ENCODE measurements around the gene IGF1.

Gene IGF1

DNA sequence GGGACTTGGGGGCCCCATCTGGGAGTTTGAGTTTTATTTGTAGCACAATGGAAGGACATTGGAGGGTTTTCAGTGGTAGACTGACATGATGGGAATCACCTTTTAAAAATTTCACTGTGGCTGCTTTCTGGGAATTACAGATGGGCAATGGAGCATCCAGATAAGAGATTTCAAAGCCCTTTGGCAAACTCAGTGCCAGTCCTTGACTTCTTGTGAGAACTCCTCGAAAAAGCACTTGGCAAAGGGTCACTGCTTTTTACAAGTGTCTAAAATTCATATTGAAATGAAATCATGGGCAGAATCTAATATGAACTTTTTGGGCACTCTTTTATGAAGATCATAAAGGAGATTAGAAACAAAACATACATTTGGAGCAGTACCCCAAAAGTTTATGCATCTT, 34.3 kb upstream of the IGF1 start:
- no peak overlapping the region for H3K4me3 ChIP-seq (ENCODE audit: low read length)
- TF ChIP-seq CTCF (IDR thresholded peaks at IDR 0.05; ENCODE audit: insufficient read depth, low read depth, low read length, missing control alignments) = no peak
- no peak for DNase-seq (ENCODE audit: low read depth)

DNA sequence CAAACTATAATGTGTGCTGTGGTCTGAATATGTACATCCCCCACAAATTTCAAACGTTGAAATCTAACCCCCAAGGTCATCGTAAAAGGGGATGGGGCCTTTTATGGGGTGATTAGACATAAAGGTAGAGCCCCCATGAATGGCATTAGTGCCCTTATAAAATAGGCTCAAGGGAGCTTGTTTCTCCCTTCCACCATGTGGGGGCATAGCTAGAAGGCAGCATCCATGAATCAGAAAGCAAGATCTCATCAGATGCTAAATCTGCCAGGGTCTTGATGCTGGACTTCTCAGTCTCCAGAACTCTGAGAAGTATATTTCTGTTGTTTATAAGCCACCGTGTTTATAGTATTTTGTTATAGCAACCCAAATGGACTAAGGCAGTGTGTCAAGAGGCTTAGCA, 33.4 kb upstream of the IGF1 start:
- no peak for DNase-seq (ENCODE audit: low read depth)
- no peak overlapping the region for H3K4me3 ChIP-seq (ENCODE audit: low read length)
- no peak for TF ChIP-seq CTCF (IDR thresholded peaks at IDR 0.05; ENCODE audit: insufficient read depth, low read depth, low read length, missing control alignments)

DNA sequence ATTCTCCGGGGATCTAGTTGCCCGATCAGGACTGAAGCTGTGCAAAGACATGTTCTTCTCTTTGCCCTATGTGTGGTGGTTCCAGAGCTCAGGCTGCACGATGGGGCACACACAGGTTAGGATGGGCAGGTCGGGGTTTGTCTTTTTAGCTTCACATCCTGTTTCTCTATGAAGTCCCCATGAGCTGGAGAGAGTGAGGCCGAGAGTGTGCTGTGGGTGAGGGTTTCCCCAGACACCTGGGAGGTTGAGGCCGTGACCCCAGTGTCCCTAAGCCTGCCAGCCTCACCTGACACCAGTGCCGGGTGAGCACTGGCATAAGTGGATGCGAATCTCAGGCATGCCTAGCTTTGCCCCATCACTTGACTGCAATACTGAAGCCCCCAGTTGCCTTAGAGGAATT, 32.9 kb upstream of the IGF1 start:
- no peak for TF ChIP-seq CTCF (IDR thresholded peaks at IDR 0.05; ENCODE audit: insufficient read depth, low read depth, low read length, missing control alignments)
- no peak overlapping the region for H3K4me3 ChIP-seq (ENCODE audit: low read length)
- no peak for DNase-seq (ENCODE audit: low read depth)

GRCh38 chr12:102512523-102512922, 32.2 kb upstream of the IGF1 start:
- TF ChIP-seq CTCF (IDR thresholded peaks at IDR 0.05; ENCODE audit: insufficient read depth, low read depth, low read length, missing control alignments) = no peak
- DNase-seq (ENCODE audit: low read depth) = no peak
- no peak overlapping the region for H3K4me3 ChIP-seq (ENCODE audit: low read length)

DNA sequence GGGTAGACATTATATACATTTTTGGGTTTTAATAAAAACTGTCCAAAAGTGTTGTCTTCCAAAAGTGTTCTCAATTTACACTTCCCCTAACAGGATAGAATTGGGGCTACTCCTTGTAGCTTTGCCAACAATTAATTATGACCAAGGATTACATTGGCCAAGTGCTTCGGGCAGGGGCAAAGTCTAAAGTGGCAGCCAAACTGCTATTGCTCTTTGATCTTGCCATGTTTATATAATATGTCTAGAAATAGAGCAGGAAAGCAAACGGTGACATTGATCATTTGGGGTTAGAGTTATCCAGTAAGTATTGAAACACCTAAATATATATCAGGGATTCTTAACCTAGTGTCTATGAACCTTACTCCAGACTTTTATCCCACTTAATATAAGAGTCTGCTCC, 31.2 kb upstream of the IGF1 start:
- no peak for TF ChIP-seq CTCF (IDR thresholded peaks at IDR 0.05; ENCODE audit: insufficient read depth, low read depth, low read length, missing control alignments)
- H3K4me3 ChIP-seq (ENCODE audit: low read length) = no peak overlapping the region
- DNase-seq (ENCODE audit: low read depth) = no peak

DNA sequence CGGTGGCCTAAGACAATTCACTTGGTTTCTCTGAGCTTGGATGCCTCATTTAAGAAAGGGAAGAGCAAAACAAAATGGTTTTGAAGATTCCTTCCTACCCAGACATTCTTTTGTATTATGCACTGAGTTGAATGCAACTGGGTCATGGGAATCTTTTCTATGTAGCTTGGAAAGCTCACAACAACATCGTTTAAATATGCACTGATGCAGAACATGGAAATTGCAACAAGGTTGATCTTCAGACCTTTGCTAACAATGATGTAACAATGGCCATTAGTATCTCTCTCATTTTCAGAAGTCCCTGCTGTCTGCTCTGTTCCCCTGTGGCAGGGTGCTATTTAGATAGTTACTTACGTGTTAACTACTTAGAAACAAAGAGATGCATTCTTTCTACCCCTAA, 30.1 kb upstream of the IGF1 start:
- TF ChIP-seq CTCF (IDR thresholded peaks at IDR 0.05; ENCODE audit: insufficient read depth, low read depth, low read length, missing control alignments) = no peak
- no peak overlapping the region for H3K4me3 ChIP-seq (ENCODE audit: low read length)
- no peak for DNase-seq (ENCODE audit: low read depth)

GRCh38 chr12:102510031-102510430, 29.7 kb upstream of the IGF1 start:
- TF ChIP-seq CTCF (IDR thresholded peaks at IDR 0.05; ENCODE audit: insufficient read depth, low read depth, low read length, missing control alignments) = no peak
- no peak overlapping the region for H3K4me3 ChIP-seq (ENCODE audit: low read length)
- no peak for DNase-seq (ENCODE audit: low read depth)

Data from epithelial cell of esophagus (primary cell).